OCI-LY7 (cell line): ENCODE data around the gene EPHA10. TPM values are rescaled to one million over a fixed set of nuclear protein-coding genes. Genes with fewer than 3 reads are reported as not detected.

Experiments
- BruUV-seq: library from RNA; stranded (reverse); fragments of 400-500 nt; replicated peaks from 2 replicates; lab custom pipeline; 2021; lab: Mats Ljungman, UMichigan
- CTCF ChIA-PET: fragments of 300-600 bp; sonication (Branson Sonifier 250); formaldehyde crosslinking; loops from one replicate; lab custom pipeline; 2022; ENCODE audit warnings: antibody characterized with exemption; ENCODE audit not compliant: unreplicated experiment; lab: Charles Lee
- POLR2A ChIA-PET: fragments of 300-600 bp; sonication (Branson Sonifier 250); formaldehyde crosslinking; loops from one replicate; lab custom pipeline; 2022; ENCODE audit warnings: antibody characterized with exemption; lab: Charles Lee
- DNase-seq: peaks from one replicate; pipeline ENCODE4 v3.0.0-alpha.2; 2015; ENCODE audit warnings: low spot score
- H2AFZ ChIP-seq: fragments of 200-600 bp; sonication (generic), shearing (Covaris generic); 2 replicates; pipeline ENCODE4 v1.6.1; 2014; ENCODE audit warnings: mild to moderate bottlenecking, antibody characterized with exemption, low read length, moderate library complexity
- H3K27ac ChIP-seq: fragments of 200-600 bp; sonication (generic); 2 replicates; pipeline ENCODE4 v1.5.1; 2014; ENCODE audit warnings: mixed run types, low read depth, mild to moderate bottlenecking, moderate library complexity, low read length, inconsistent platforms; ENCODE audit not compliant: poor library complexity, severe bottlenecking
- H3K36me3 ChIP-seq: fragments of 200-600 bp; sonication (generic); 2 replicates; pipeline ENCODE4 v1.6.1; 2014; ENCODE audit warnings: mild to moderate bottlenecking, antibody characterized with exemption, low read length, moderate library complexity, mixed read lengths; ENCODE audit not compliant: insufficient read depth
- H3K4me1 ChIP-seq: fragments of 200-600 bp; sonication (generic); 2 replicates; pipeline ENCODE4 v1.5.1; 2014; ENCODE audit warnings: mild to moderate bottlenecking, low read length; ENCODE audit not compliant: insufficient read depth, poor library complexity, severe bottlenecking
- H3K4me2 ChIP-seq: fragments of 200-600 bp; sonication (generic); 2 replicates; pipeline ENCODE4 v1.6.1; 2014; ENCODE audit warnings: mild to moderate bottlenecking, low read length
- H3K4me3 ChIP-seq: fragments of 200-600 bp; sonication (generic); 2 replicates; pipeline ENCODE4 v1.5.1; 2014; ENCODE audit warnings: mild to moderate bottlenecking, low read depth, low read length; ENCODE audit not compliant: poor library complexity, severe bottlenecking
- H3K79me2 ChIP-seq: fragments of 200-600 bp; sonication (generic); 2 replicates; pipeline ENCODE4 v1.6.1; 2016; ENCODE audit warnings: low read depth, mild to moderate bottlenecking, low read length, moderate library complexity, mixed read lengths; ENCODE audit not compliant: insufficient read depth
- H3K9me2 ChIP-seq: fragments of 200-600 bp; sonication (generic); 2 replicates; pipeline ENCODE4 v1.6.1; 2016; ENCODE audit warnings: mild to moderate bottlenecking, low read length, mixed read lengths; ENCODE audit not compliant: insufficient read depth
- H3K9me3 ChIP-seq: fragments of 200-600 bp; sonication (generic); 2 replicates; pipeline ENCODE4 v1.6.1; 2014; ENCODE audit warnings: mild to moderate bottlenecking, mixed run types, low read length, mixed read lengths
- H4K20me1 ChIP-seq: fragments of 200-600 bp; sonication (generic); 2 replicates; pipeline ENCODE4 v1.6.1; 2014; ENCODE audit warnings: mild to moderate bottlenecking, antibody characterized with exemption, low read length, moderate library complexity, mixed read lengths; ENCODE audit not compliant: insufficient read depth
- EZH2phosphoT487 ChIP-seq: fragments of 200-600 bp; sonication (generic); IDR thresholded peaks from 2 replicates; pipeline ENCODE4 v1.6.1; 2018; ENCODE audit warnings: low read depth, borderline replicate concordance, mild to moderate bottlenecking, mixed run types, antibody characterized with exemption, low read length, moderate library complexity, mixed read lengths
- intact Hi-C: fragments of 100-400 bp; cut with micrococcal nuclease; formaldehyde crosslinking; loops from one replicate; pipeline ENCODE4 v1.10.0; 2022; ENCODE audit not compliant: unreplicated experiment
- total RNA-seq, 2 experiments: library from RNA; depleted of rRNA in 1 of 2; stranded (reverse); fragments of >200 nt in 1 of 2; shearing (Covaris generic) in 1 of 2; gene quantifications; 2 replicates each; pipeline ENCODE4 v1.2.3, GENCODE V29; 2014 to 2022
- TF ChIP-seq, protein P1 (sequence below): fragments of 200-600 bp; sonication (generic); conservative IDR thresholded peaks from 2 replicates; pipeline ENCODE4 v1.5.1; 2014; ENCODE audit warnings: mild to moderate bottlenecking, antibody characterized with exemption, low read length, moderate library complexity, mixed read lengths

Gene EPHA10
- total RNA-seq, 2 experiments from 2014 or later, result not detected

DNA sequence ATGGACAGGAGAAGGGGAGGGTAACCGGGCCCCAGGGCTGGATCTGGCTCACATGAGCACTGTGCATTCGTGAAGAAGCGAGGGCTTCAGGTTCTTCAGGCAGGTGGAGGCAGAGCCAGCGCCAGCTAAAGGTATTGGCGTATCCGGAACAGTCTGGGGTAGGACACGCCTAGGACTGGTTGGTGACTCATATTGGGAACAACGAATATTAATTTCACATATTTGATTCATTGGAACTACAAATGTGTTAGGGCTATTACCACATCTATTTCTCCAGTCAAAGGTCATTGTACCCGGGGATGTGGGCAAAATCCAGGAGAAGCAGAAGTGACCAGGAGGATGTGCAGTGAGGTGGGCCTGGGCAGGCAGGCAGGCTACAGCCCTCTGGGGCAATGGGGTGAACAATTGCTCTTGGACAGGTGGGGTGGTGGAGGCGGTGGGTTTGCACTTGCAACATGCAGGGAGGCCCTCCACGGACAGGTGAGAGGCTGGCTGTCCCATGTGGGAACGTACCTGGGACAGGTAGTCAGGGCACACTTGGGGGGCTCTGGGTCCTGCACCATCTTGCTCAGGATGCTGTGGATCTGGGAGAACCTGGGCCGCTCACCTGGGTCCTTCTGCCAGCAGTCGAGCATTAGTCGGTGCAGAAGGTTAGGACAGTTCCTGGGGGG is 45.9 kb downstream of the EPHA10 start:
- TF ChIP-seq EZH2phosphoT487, result no peak
- TF ChIP-seq, protein P1, sequence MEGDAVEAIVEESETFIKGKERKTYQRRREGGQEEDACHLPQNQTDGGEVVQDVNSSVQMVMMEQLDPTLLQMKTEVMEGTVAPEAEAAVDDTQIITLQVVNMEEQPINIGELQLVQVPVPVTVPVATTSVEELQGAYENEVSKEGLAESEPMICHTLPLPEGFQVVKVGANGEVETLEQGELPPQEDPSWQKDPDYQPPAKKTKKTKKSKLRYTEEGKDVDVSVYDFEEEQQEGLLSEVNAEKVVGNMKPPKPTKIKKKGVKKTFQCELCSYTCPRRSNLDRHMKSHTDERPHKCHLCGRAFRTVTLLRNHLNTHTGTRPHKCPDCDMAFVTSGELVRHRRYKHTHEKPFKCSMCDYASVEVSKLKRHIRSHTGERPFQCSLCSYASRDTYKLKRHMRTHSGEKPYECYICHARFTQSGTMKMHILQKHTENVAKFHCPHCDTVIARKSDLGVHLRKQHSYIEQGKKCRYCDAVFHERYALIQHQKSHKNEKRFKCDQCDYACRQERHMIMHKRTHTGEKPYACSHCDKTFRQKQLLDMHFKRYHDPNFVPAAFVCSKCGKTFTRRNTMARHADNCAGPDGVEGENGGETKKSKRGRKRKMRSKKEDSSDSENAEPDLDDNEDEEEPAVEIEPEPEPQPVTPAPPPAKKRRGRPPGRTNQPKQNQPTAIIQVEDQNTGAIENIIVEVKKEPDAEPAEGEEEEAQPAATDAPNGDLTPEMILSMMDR, result no peak
- Histone ChIP-seq H2AFZ (no peak overlapping the region), H3K4me2 (no peak overlapping the region), H3K36me3 (no peaks in the 10 kb centered on the region), H3K79me2 (no peaks in the 10 kb centered on the region), H3K9me3 (no peaks in the 10 kb centered on the region), H3K9me2 (no peaks in the 10 kb centered on the region), H3K4me3 (no peak overlapping the region), H4K20me1 (no peaks in the 10 kb centered on the region), H3K4me1 (no peaks in the 10 kb centered on the region), H3K27ac (no peak overlapping the region)
- no TSS peak for BruUV-seq
- intact Hi-C loops, result no loop called here
- CTCF ChIA-PET, result no interaction called here
- POLR2A ChIA-PET, result no interaction called here
- DNase-seq, result no peak

DNA sequence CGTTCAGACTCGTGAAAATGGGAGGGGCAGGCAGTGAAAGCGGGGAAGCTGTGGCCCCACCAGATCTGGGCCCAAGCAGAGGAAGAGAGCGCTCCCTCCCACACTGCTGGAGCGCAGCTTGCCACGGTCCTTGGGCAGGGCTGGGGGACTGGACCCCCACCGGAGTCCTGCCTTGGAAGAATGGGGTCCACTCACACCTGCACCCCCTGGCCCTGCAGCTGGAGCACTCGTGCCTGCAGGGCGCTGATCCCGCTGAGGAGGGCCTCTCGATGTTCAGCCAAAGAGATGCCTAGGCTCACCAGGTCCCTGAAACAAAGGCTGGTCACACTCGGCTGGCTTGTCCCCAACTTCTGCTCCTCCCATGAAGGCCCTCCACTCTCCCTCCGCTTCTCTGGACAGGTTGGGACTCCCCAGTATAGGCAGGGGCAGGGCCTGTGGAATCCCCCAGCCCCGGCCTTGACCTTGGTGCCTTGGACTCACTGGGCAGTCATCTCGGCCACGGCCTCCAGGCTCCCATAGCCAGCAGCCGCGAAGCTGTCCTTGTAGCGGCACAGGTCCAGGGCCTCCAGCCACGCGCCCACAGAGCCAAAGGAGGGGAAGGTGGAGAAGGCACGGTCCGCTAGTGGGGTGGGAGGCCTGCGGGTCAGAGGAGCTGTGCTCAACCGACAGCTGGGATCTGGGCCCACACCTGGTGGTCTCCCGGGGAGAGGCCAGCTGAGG is 46.6 kb downstream of the EPHA10 start:
- Histone ChIP-seq H3K36me3 (no peaks in the 10 kb centered on the region), H4K20me1 (no peaks in the 10 kb centered on the region), H2AFZ (no peak overlapping the region), H3K4me2 (no peak overlapping the region), H3K4me3 (no peak overlapping the region), H3K79me2 (no peaks in the 10 kb centered on the region), H3K4me1 (no peaks in the 10 kb centered on the region), H3K27ac (no peak overlapping the region), H3K9me2 (no peaks in the 10 kb centered on the region), H3K9me3 (no peaks in the 10 kb centered on the region)
- CTCF ChIA-PET, result no interaction called here
- intact Hi-C loops, result no loop called here
- no peak for TF ChIP-seq EZH2phosphoT487
- TF ChIP-seq, protein P1, result no peak
- no peak for DNase-seq
- no TSS peak for BruUV-seq
- POLR2A ChIA-PET, result interaction anchor here (0.8 kb wide), 1 partner anchor 380 kb away, joined by 3 read pairs; no protein-coding TSS in a partner anchor

DNA sequence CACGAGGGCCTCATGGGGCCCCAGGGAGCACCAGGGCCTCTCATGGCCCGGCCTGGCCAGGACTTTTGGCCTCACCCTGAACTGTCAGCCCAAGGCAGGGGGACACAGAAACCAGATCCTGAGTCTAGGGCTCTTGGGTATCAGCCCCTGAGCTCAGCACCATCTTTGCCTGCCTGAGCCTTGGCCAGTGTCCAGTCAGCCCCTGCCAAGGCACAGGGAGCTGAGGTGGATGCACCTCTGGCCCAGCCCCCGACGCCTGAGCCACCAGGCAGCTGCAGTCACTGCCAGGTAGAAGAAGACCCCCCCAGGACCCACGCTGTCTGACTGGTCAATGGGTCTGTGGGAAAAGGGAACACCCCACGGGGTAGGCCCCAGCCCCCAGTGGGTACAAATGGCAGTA is 47.3 kb downstream of the EPHA10 start:
- no TSS peak for BruUV-seq
- no peak overlapping the region for H3K27ac ChIP-seq
- no peaks in the 10 kb centered on the region for H3K36me3 ChIP-seq
- TF ChIP-seq, protein P1, result no peak
- TF ChIP-seq EZH2phosphoT487, result no peak
- no peaks in the 10 kb centered on the region for H3K4me1 ChIP-seq
- no peaks in the 10 kb centered on the region for H3K9me3 ChIP-seq
- no peak overlapping the region for H2AFZ ChIP-seq
- DNase-seq, result no peak
- H3K4me3 ChIP-seq, result no peak overlapping the region
- H3K4me2 ChIP-seq, result no peak overlapping the region
- no peaks in the 10 kb centered on the region for H4K20me1 ChIP-seq
- no peaks in the 10 kb centered on the region for H3K79me2 ChIP-seq
- ChIA-PET POLR2A (interaction anchor here (0.8 kb wide), 1 partner anchor 380 kb away, joined by 3 read pairs; no protein-coding TSS in a partner anchor), CTCF (no interaction called here)
- intact Hi-C loops, result no loop called here
- no peaks in the 10 kb centered on the region for H3K9me2 ChIP-seq
